Activated CD4-positive, alpha-beta memory T cell treated with anti-CD3 and anti-CD28 coated beads for 36 hours (primary cell): ENCODE measurements around the gene PLAAT4. TPM values are rescaled to one million over a fixed set of nuclear protein-coding genes. Genes with fewer than 3 reads are reported as not detected.
"Not testable (repeated sequence)": the region's sequence is repeated elsewhere in the genome, so short reads cannot be mapped to it uniquely, and the experiment has no call there.

ENCODE experiments used
- CTCF ChIA-PET: fragments of 350-600 bp; sonication (Branson Sonifier 250); formaldehyde crosslinking; loops from one replicate; lab custom pipeline; 2021; ENCODE audit warnings: antibody characterized with exemption, inconsistent platforms; lab: Charles Lee
- POLR2A ChIA-PET: fragments of 350-600 bp; sonication (Branson Sonifier 250); formaldehyde crosslinking; loops from one replicate; lab custom pipeline; 2021; ENCODE audit warnings: antibody characterized with exemption; lab: Charles Lee
- DNase-seq: peaks from one replicate; pipeline ENCODE4 v3.0.0-alpha.2; 2020
- H3K27ac Mint-ChIP-seq: one replicate; pipeline ENCODE4 v1.8.0; 2021; ENCODE audit warnings: mixed read lengths
- H3K27me3 Mint-ChIP-seq: one replicate; pipeline ENCODE4 v1.8.0; 2021; ENCODE audit warnings: mixed read lengths
- H3K36me3 Mint-ChIP-seq: one replicate; pipeline ENCODE4 v1.8.0; 2021; ENCODE audit warnings: mixed read lengths
- H3K4me1 Mint-ChIP-seq: one replicate; pipeline ENCODE4 v1.8.0; 2021; ENCODE audit warnings: low read depth, mixed read lengths
- H3K4me3 Mint-ChIP-seq: one replicate; pipeline ENCODE4 v1.8.0; 2021; ENCODE audit warnings: mild to moderate bottlenecking, mixed read lengths
- H3K9me3 Mint-ChIP-seq: one replicate; pipeline ENCODE4 v1.8.0; 2021; ENCODE audit warnings: mixed read lengths
- intact Hi-C: fragments of 100-400 bp; cut with micrococcal nuclease; formaldehyde crosslinking; loops from one replicate; pipeline ENCODE4 v1.15.1; 2023
- total RNA-seq, 2 experiments: library from RNA; stranded (reverse); gene quantifications; one replicate each; pipeline ENCODE4 v1.2.3, GENCODE V29; 2021

Gene PLAAT4
- total RNA-seq, 2 experiments from 2014 or later = 35.7 to 36.3 TPM

- Mint-ChIP-seq H3K27ac (no peak overlapping the region), H3K4me1 (peaks cover 30% of the 10 kb centered on the region), H3K27me3 (no peaks in the 10 kb centered on the region), H3K36me3 (peaks cover 11% of the 10 kb centered on the region), H3K4me3 (no peak overlapping the region), H3K9me3 (no peaks in the 10 kb centered on the region)
- intact Hi-C loops = no loop called here
- CTCF ChIA-PET = interaction anchor here (1.0 kb wide), 1 partner anchor 12 kb away, joined by 4 read pairs; the partner anchor contains the start of gene PLAAT4
- POLR2A ChIA-PET = no interaction called here
- DNase-seq = no peak
Observed at GRCh38 chr11:63549411-63549810, 12.8 kb downstream of the PLAAT4 start.

DNA sequence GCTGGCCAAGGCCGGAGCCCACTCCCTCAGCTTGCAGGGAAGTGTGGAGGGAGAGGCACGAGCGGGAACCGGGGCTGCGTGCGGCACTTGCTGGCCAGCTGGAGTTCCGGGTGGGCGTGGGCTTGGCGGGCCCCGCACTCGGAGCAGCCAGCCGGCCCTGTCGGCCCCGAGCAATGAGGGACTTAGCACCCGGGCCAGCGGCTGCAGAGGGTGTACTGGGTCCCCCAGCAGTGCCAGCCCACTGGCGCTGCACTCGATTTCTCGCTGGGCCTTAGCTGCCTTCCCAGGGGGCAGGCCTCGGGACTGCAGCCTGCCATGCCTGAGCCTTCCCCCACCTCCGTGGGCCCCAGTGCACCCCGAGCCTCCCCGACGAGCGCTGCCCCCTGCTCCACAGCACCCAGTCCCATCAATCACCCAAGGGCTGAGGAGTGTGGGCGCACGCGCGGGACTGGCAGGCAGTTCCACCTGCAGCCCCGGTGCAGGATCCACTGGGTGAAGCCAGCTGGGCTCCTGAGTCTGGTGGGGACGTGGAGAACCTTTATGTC lies 13.6 kb downstream of the PLAAT4 start:
- H3K4me1 Mint-ChIP-seq = peaks cover 34% of the 10 kb centered on the region
- intact Hi-C loops, H3K27me3 Mint-ChIP-seq, H3K27ac Mint-ChIP-seq, H3K9me3 Mint-ChIP-seq, H3K4me3 Mint-ChIP-seq, CTCF ChIA-PET, H3K36me3 Mint-ChIP-seq, DNase-seq: not testable (repeated sequence)
- POLR2A ChIA-PET = interaction anchor here (2.0 to 2.8 kb wide), 2 partner anchors 12 to 14 kb away, joined by 7 read pairs; partner anchors contain the start of gene PLAAT4

DNA sequence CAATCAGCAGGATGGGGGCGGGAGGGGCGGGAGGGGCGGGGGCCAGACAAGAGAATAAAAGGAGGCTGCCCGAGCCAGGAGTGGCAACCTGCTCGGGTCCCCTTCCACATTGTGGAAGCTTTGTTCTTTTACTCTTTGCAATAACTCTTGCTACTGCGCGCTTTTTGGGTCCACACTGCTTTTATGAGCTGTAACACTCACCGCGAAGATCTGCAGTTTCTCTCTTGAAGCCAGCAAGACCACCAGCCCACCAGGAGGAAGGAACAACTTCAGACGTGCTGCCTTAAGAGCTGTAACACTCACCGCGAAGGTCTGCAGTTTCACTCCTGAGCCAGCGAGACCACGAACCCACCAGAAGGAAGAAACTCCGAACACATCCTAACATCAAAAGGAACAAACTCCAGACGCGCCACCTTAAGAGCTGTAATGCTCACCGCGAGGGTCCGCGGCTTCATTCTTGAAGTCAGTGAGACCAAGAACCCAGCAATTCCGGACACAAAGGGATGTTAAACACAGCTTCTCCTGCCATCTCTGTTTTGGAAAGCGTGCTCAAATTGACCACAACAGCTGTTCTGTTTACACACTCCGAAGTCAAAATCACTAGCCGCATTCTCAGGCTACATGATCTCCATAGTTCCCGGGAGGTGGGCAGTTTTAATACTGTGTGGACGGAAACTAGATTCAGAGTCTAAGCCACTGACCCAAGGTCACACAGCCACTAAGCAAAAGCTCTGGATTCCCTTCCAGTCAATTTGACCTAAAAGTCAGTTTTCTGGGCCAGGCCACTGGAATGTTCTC lies 14.7 kb downstream of the PLAAT4 start:
- no peaks in the 10 kb centered on the region for H3K9me3 Mint-ChIP-seq
- H3K4me3 Mint-ChIP-seq = peak overlapping the region; percentile 50
- H3K27me3 Mint-ChIP-seq = no peaks in the 10 kb centered on the region
- peak; percentile 31 for DNase-seq
- intact Hi-C loops = no loop called here
- peak overlapping the region; percentile 43 for H3K27ac Mint-ChIP-seq
- peaks cover 5% of the 10 kb centered on the region for H3K36me3 Mint-ChIP-seq
- ChIA-PET POLR2A (interaction anchor here (1.4 to 3.1 kb wide), 5 partner anchors 8 to 16 kb away, joined by 3 to 20 read pairs (median 7); partner anchors contain the start of genes PLAAT2 and PLAAT4), CTCF (interaction anchor here (0.6 kb wide), 1 partner anchor 78 kb away, joined by 5 read pairs; no protein-coding TSS in a partner anchor)
- H3K4me1 Mint-ChIP-seq = peaks cover 34% of the 10 kb centered on the region

DNA sequence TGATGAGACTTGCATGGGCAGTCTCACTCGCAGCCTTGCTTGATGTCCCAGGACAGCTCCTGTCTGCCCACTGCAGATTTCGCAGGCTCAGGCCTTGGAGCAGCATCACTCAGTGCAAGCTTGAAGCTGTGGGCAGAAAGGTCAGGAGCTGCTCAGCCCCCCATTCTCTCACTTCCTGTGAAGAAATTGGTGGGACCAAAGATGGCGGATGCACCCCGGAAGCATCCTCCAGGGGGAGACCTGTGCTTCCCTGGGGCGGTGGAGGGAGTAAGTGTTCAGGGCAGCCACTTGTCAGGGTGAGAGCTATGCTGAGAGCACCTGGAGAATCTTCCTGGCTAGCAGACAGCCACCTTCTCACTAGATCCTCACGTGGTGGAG lies 15.3 kb downstream of the PLAAT4 start:
- CTCF ChIA-PET = interaction anchor here (0.6 kb wide), 2 partner anchors 17 to 77 kb away, joined by 3 to 5 read pairs; no protein-coding TSS in a partner anchor
- intact Hi-C loops = no loop called here
- peaks cover 2% of the 10 kb centered on the region for H3K36me3 Mint-ChIP-seq
- H3K27me3 Mint-ChIP-seq = no peaks in the 10 kb centered on the region
- no peaks in the 10 kb centered on the region for H3K9me3 Mint-ChIP-seq
- POLR2A ChIA-PET = interaction anchor here (1.4 to 3.1 kb wide), 5 partner anchors 9 to 16 kb away, joined by 3 to 20 read pairs (median 7); partner anchors contain the start of genes PLAAT2 and PLAAT4
- no peak overlapping the region for H3K27ac Mint-ChIP-seq
- H3K4me1 Mint-ChIP-seq = peaks cover 34% of the 10 kb centered on the region
- peak; percentile 20 for DNase-seq
- no peak overlapping the region for H3K4me3 Mint-ChIP-seq

- ChIA-PET POLR2A (interaction anchor here (3.1 kb wide), 1 partner anchor 11 kb away, joined by 20 read pairs; the partner anchor contains the start of gene PLAAT2), CTCF (no interaction called here)
- Mint-ChIP-seq H3K27ac (peak overlapping the region; percentile 68), H3K36me3 (no peaks in the 10 kb centered on the region), H3K9me3 (no peaks in the 10 kb centered on the region), H3K4me3 (peak overlapping the region; percentile 10), H3K4me1 (peaks cover 34% of the 10 kb centered on the region), H3K27me3 (no peaks in the 10 kb centered on the region)
- intact Hi-C loops = loop anchor here (1.0 kb wide), 2 partner anchors 14 to 18 kb away; no protein-coding TSS in a partner anchor
- no peak for DNase-seq
Observed at GRCh38 chr11:63552921-63553320, 16.3 kb downstream of the PLAAT4 start.

DNA sequence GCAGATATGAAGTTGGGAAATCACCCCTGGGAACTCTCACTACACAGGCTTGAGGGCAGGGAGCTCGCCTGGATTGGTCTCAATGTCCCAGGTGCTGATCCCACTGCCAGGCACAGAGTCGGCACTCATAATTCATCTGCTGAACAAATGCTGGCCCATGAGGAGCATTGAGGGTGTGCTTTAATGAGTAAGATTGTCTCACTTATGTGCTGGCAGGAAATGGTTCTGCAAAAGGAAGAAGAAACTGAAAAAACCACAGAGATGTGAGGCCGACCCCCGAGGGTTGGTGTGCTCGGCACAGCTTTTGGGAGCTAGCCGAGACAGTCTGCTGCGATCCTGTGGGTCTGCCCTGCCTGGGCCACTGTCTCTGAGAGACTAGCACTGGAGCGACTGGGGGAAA lies 17.2 kb downstream of the PLAAT4 start:
- H3K4me1 Mint-ChIP-seq = peaks cover 34% of the 10 kb centered on the region

DNA sequence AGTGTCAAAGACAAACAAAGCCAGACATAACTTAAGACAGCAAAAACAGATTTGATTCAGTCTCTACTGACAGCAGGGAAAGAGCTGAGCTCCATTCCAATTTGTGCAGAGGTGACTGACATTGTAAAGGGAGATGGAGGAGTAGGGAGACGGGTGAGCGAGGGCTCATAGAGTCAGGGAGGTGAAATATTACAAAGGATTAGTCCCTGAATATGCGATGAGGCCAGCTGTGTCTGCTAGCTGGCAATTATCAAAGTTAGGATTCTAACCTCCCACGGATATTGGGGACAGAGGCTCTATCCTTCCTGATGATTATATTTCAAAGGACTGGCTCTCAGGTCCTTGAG lies 18.2 kb downstream of the PLAAT4 start:
- peak overlapping the region; percentile 60 for H3K27ac Mint-ChIP-seq
- intact Hi-C loops = no loop called here
- peak overlapping the region; percentile 39 for H3K4me3 Mint-ChIP-seq
- H3K36me3 Mint-ChIP-seq = no peaks in the 10 kb centered on the region
- no peaks in the 10 kb centered on the region for H3K27me3 Mint-ChIP-seq
- ChIA-PET POLR2A (interaction anchor here (1.9 kb wide), 1 partner anchor 12 kb away, joined by 8 read pairs; no protein-coding TSS in a partner anchor), CTCF (no interaction called here)
- no peaks in the 10 kb centered on the region for H3K9me3 Mint-ChIP-seq
- H3K4me1 Mint-ChIP-seq = peaks cover 35% of the 10 kb centered on the region
- DNase-seq = no peak

More for the DNA sequence above, 17.2 kb downstream of the PLAAT4 start:
- H3K4me3 Mint-ChIP-seq = peak overlapping the region; percentile 69
- H3K36me3 Mint-ChIP-seq = no peaks in the 10 kb centered on the region
- ChIA-PET CTCF (interaction anchor here (0.6 to 0.8 kb wide), 2 partner anchors 12 to 185 kb away, joined by 3 read pairs; no protein-coding TSS in a partner anchor), POLR2A (interaction anchor here (1.9 to 3.1 kb wide), 2 partner anchors 10 to 13 kb away, joined by 8 to 20 read pairs; partner anchors contain the start of gene PLAAT2)
- no peaks in the 10 kb centered on the region for H3K9me3 Mint-ChIP-seq
- no peaks in the 10 kb centered on the region for H3K27me3 Mint-ChIP-seq
- DNase-seq = peak; percentile 74
- intact Hi-C loops = loop anchor here (1.0 kb wide), 2 partner anchors 14 to 18 kb away; no protein-coding TSS in a partner anchor
- H3K27ac Mint-ChIP-seq = peak overlapping the region; percentile 95

- POLR2A ChIA-PET = no interaction called here
- no peaks in the 10 kb centered on the region for H3K36me3 Mint-ChIP-seq
- intact Hi-C loops = no loop called here
Observed at GRCh38 chr11:63556404-63557013, 19.9 kb downstream of the PLAAT4 start.

DNA sequence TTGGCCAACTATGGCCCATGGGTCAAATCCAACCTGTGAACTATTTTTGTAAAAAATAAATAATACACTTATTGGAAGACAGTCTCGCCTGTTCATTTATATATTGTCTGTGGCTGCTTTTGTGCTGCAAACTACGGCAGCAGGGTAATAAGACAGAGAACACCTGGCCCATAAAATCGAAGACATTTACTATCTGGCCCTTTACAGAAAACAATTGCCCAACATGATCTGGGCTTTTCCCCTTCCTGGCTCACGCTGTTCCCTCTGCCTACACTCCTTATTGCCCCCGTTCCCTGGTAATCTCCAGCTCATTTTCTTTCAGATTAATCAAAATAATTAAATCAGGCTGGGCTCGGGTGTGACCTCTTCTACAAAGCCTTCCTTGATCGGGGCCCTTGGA lies 21.0 kb downstream of the PLAAT4 start:
- no peak for DNase-seq
- Mint-ChIP-seq H3K27ac (no peak overlapping the region), H3K36me3 (no peaks in the 10 kb centered on the region), H3K27me3 (no peaks in the 10 kb centered on the region), H3K9me3 (no peaks in the 10 kb centered on the region), H3K4me3 (no peak overlapping the region), H3K4me1 (peaks cover 35% of the 10 kb centered on the region)
- intact Hi-C loops = no loop called here
- ChIA-PET CTCF (no interaction called here), POLR2A (no interaction called here)

More at GRCh38 chr11:63556404-63557013, 19.9 kb downstream of the PLAAT4 start:
- no peak overlapping the region for H3K27ac Mint-ChIP-seq
- H3K9me3 Mint-ChIP-seq = no peaks in the 10 kb centered on the region
- H3K4me3 Mint-ChIP-seq = no peak overlapping the region
- H3K27me3 Mint-ChIP-seq = no peaks in the 10 kb centered on the region
- H3K4me1 Mint-ChIP-seq = peaks cover 41% of the 10 kb centered on the region
- CTCF ChIA-PET = no interaction called here
- DNase-seq = no peak

DNA sequence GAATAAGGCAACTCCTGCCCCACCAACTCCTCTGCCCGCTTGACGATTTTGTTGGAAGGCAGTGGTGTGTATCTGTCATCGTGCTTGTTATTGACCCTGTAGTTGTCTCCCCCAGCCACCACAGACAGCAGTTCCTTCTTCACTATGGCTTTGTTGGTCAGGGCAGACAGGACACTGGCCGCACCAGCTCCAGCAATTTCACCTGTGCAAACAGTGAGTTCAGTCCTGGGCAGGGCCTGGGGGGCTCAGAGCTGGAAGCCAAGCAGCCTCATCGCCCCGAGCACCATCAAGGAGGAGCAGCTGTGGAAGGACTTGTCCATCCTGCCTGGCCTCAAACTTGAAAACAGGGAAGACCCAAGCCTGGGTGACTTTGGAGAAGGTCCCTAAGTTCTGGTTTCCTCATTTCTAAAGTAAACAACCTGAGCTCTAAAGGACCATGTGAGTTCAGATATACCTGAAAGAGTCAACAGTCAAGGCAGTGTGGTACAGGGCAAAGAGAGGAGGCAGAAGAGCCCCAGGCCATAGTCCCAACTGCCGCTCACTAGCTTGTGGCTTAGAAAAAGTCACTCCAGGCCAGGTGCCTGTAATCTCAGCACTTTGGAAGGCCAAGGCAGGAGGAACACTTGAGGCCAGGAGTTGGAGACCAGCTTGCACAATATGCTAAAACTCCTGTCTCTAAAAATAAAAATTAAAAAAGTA lies 22.0 kb downstream of the PLAAT4 start:
- intact Hi-C loops = no loop called here
- CTCF ChIA-PET = interaction anchor here (0.8 kb wide), 1 partner anchor 70 kb away, joined by 3 read pairs; no protein-coding TSS in a partner anchor
- POLR2A ChIA-PET = no interaction called here

GRCh38 chr11:63560506-63561180 lies 24.0 kb downstream of the PLAAT4 start:
- intact Hi-C loops = no loop called here

More for the DNA sequence above, 22.0 kb downstream of the PLAAT4 start:
- Mint-ChIP-seq H3K27me3 (no peaks in the 10 kb centered on the region), H3K4me3 (no peak overlapping the region), H3K27ac (no peak overlapping the region), H3K4me1 (peaks cover 31% of the 10 kb centered on the region), H3K9me3 (no peaks in the 10 kb centered on the region), H3K36me3 (no peaks in the 10 kb centered on the region)
- DNase-seq = peak; percentile 6

More at GRCh38 chr11:63560506-63561180, 24.0 kb downstream of the PLAAT4 start:
- H3K4me3 Mint-ChIP-seq = no peak overlapping the region
- DNase-seq = no peak
- peaks cover 36% of the 10 kb centered on the region for H3K4me1 Mint-ChIP-seq
- H3K36me3 Mint-ChIP-seq = no peaks in the 10 kb centered on the region
- peak overlapping the region; percentile 1 for H3K27ac Mint-ChIP-seq
- no peaks in the 10 kb centered on the region for H3K27me3 Mint-ChIP-seq
- ChIA-PET POLR2A (no interaction called here), CTCF (interaction anchor here (1.3 kb wide), 1 partner anchor 82 kb away, joined by 4 read pairs; no protein-coding TSS in a partner anchor)
- H3K9me3 Mint-ChIP-seq = no peaks in the 10 kb centered on the region
